Spinal cord (tissue), 10 donors: ENCODE measurements around the gene KIF5B. TPM values are rescaled to one million over a fixed set of nuclear protein-coding genes. Genes with fewer than 3 reads are reported as not detected.
"Not testable (repeated sequence)": the region's sequence is repeated elsewhere in the genome, so short reads cannot be mapped to it uniquely, and the experiment has no call there.

ENCODE experiments used
- DNase-seq, 6 donors: peaks; one replicate each; pipeline versions ENCODE4 v3.0.0 to v3.0.0-alpha.2; 2013 to 2015; ENCODE audit warnings: low spot score in 6 of 6, low read depth in 4 of 6
- H3K27ac ChIP-seq: one replicate; pipeline ENCODE4 v1.5.1; 2013; ENCODE audit warnings: low read depth, low read length, control low read depth
- H3K27me3 ChIP-seq: one replicate; pipeline ENCODE4 v1.6.1; 2013; ENCODE audit warnings: low read length; ENCODE audit not compliant: control insufficient read depth, insufficient read depth
- H3K36me3 ChIP-seq: one replicate; pipeline ENCODE4 v1.6.1; 2013; ENCODE audit warnings: low read length; ENCODE audit not compliant: control insufficient read depth, insufficient read depth
- H3K4me1 ChIP-seq: one replicate; pipeline ENCODE4 v1.6.1; 2013; ENCODE audit warnings: low read length; ENCODE audit not compliant: control insufficient read depth, insufficient read depth
- H3K4me3 ChIP-seq: one replicate; pipeline ENCODE4 v1.5.1; 2013; ENCODE audit warnings: low read depth, low read length, control low read depth
- H3K9me3 ChIP-seq: one replicate; pipeline ENCODE4 v1.6.1; 2013; ENCODE audit warnings: low read length; ENCODE audit not compliant: control insufficient read depth, insufficient read depth
- WGBS: methylation state at CpG from one replicate; pipeline ENCODE4 v1.1.5; 2013; ENCODE audit warnings: missing lambda C conversion rate; ENCODE audit not compliant: insufficient coverage; 5-methylcytosine and 5-hydroxymethylcytosine counted together
- long read RNA-seq, 4 donors: transcript quantifications; one replicate each; lab custom pipeline, GENCODE V29; 2026
- polyA plus RNA-seq, 2 donors: library from polyadenylated mRNA; unstranded; fragments of 120-200 nt; gene quantifications; one replicate each; pipeline ENCODE4 v1.2.1, GENCODE V29; 2013; ENCODE audit not compliant: insufficient read length in 2 of 2
- total RNA-seq, 2 donors: library from RNA; depleted of rRNA in 1 of 2; stranded (reverse); fragments of 120-200 nt in 1 of 2; fragments of >200 nt in 1 of 2; gene quantifications; one replicate each; pipeline versions ENCODE4 v1.2.3 to v1.2.4, GENCODE V29; 2013 to 2014
- donor health status: healthy.

The KIF5B gene
- 100 to 1,000 TPM; 103 to 133 TPM for total RNA-seq
- 100 to 1,000 TPM in 1 of 2 donors, 10 to 100 TPM in 1; 86.9 to 140 TPM for polyA plus RNA-seq
- long read RNA-seq, donor 1, full-length matches to known transcripts: 4 of 80 reads
- long read RNA-seq, donor 1, partial matches to known transcripts: 76 of 80 reads
- long read RNA-seq, donor 1, other reads (novel, unspliced or antisense): 0 of 80 reads
- long read RNA-seq, donor 2, full-length matches to known transcripts: 2 of 26 reads
- long read RNA-seq, donor 2, partial matches to known transcripts: 24 of 26 reads
- long read RNA-seq, donor 2, other reads (novel, unspliced or antisense): 0 of 26 reads
- long read RNA-seq, donor 3, full-length matches to known transcripts: 1 of 62 reads
- long read RNA-seq, donor 3, partial matches to known transcripts: 61 of 62 reads
- long read RNA-seq, donor 3, other reads (novel, unspliced or antisense): 0 of 62 reads
- long read RNA-seq, donor 4, partial matches to known transcripts: 82 of 82 reads
- long read RNA-seq, donor 4, other reads (novel, unspliced or antisense): 0 of 82 reads

GRCh38 chr10:32056136-32057035, at the start of gene KIF5B:
TSS of gene KIF5B (minus strand) at chr10:32056425. CDS start at chr10:32055973, 452 bp downstream.
- Histone ChIP-seq H3K36me3 (no peaks in the 10 kb centered on the region), H3K9me3 (no peaks in the 10 kb centered on the region), H3K27ac (peak within 1 kb of the TSS; percentile 98), H3K4me3 (peak within 1 kb of the TSS; percentile 97), H3K4me1 (peaks cover 10% of the 10 kb centered on the region), H3K27me3 (no peaks in the 10 kb centered on the region)
- peak; percentile 78 to 97 (median 86) for DNase-seq
- WGBS: 3% methylated on average over 58 of the region's 63 CpGs

- no peak overlapping the region for H3K27ac ChIP-seq
- H3K4me1 ChIP-seq: no peaks in the 10 kb centered on the region
- WGBS: 93% methylated on average over 2 of the region's 7 CpGs
- no peaks in the 10 kb centered on the region for H3K9me3 ChIP-seq
- H3K4me3 ChIP-seq: no peak overlapping the region
- H3K36me3 ChIP-seq: no peaks in the 10 kb centered on the region
- DNase-seq: no peak
- no peaks in the 10 kb centered on the region for H3K27me3 ChIP-seq
These were observed 49.7 kb upstream of the KIF5B start for GRCh38 chr10:32105782-32106382.

- no peaks in the 10 kb centered on the region for H3K36me3 ChIP-seq
- no peaks in the 10 kb centered on the region for H3K27me3 ChIP-seq
- WGBS: 86% methylated on average over 2 of the region's 5 CpGs
- no peak overlapping the region for H3K4me3 ChIP-seq
- DNase-seq: no peak
- no peaks in the 10 kb centered on the region for H3K4me1 ChIP-seq
- H3K27ac ChIP-seq: no peak overlapping the region
- H3K9me3 ChIP-seq: no peaks in the 10 kb centered on the region
These were observed 48.6 kb upstream of the KIF5B start for GRCh38 chr10:32104622-32105509.

GRCh38 chr10:32104181-32104580, 48.0 kb upstream of the KIF5B start:
- no peaks in the 10 kb centered on the region for H3K4me1 ChIP-seq
- no peak overlapping the region for H3K4me3 ChIP-seq
- no peaks in the 10 kb centered on the region for H3K27me3 ChIP-seq
- H3K36me3 ChIP-seq: no peaks in the 10 kb centered on the region
- H3K27ac ChIP-seq: no peak overlapping the region
- H3K9me3 ChIP-seq: no peaks in the 10 kb centered on the region
- no peak for DNase-seq
- WGBS: 100% methylated on average over 2 of the region's 3 CpGs

- Histone ChIP-seq H3K9me3 (peaks cover 1% of the 10 kb centered on the region), H3K27me3 (no peaks in the 10 kb centered on the region), H3K4me1 (no peaks in the 10 kb centered on the region), H3K36me3 (no peaks in the 10 kb centered on the region), H3K4me3 (no peak overlapping the region), H3K27ac (no peak overlapping the region)
- no peak for DNase-seq
- 69% methylated on average over 2 of the region's 3 CpGs for WGBS
These were observed 47.5 kb upstream of the KIF5B start for GRCh38 chr10:32103721-32104120.

GRCh38 chr10:32098566-32099259, 42.5 kb upstream of the KIF5B start:
- H3K27ac ChIP-seq, H3K27me3 ChIP-seq, H3K4me1 ChIP-seq, H3K4me3 ChIP-seq, H3K36me3 ChIP-seq, DNase-seq, H3K9me3 ChIP-seq: not testable (repeated sequence)
- 78% methylated on average over 3 of the region's 4 CpGs for WGBS

- Histone ChIP-seq H3K27ac (no peak overlapping the region), H3K9me3 (peaks cover 4% of the 10 kb centered on the region), H3K27me3 (no peaks in the 10 kb centered on the region), H3K4me3 (no peak overlapping the region), H3K4me1 (no peaks in the 10 kb centered on the region), H3K36me3 (no peaks in the 10 kb centered on the region)
- WGBS: no CpG with 5 or more reads among the region's 2 CpGs
- no peak for DNase-seq
These were observed 39.0 kb upstream of the KIF5B start for GRCh38 chr10:32095116-32095733.

GRCh38 chr10:32093650-32094049, 37.4 kb upstream of the KIF5B start:
- Histone ChIP-seq H3K36me3 (no peaks in the 10 kb centered on the region), H3K27me3 (no peaks in the 10 kb centered on the region), H3K9me3 (peaks cover 2% of the 10 kb centered on the region), H3K27ac (no peak overlapping the region), H3K4me1 (no peaks in the 10 kb centered on the region), H3K4me3 (no peak overlapping the region)
- DNase-seq: no peak
- WGBS: 100% methylated on average over 2 of the region's 2 CpGs
